ENCODE results near the gene ABHD13. TPM values are rescaled to one million over a fixed set of nuclear protein-coding genes. Genes with fewer than 3 reads are reported as not detected.

Gene ABHD13
- total RNA-seq, 1 donor from 2014 or later, result 3.8 TPM

DNA sequence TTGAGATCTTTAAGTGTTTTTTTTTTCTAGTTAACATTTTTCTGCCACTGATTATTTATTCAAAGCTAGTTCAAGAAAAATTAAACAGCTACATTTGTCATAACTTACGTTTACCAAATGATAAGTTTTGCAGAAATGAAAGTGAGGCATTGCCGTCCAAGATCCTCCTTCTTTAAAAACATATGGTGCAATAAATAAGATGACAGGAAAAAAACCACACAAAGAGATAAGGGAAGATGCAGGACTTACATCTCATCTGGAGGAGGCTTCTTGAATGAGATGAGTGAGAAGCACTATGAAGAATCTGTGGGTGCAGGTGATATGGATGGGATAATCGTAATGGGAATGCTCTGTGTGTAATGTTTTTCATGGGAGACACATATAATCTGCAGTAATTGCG, 63.7 kb downstream of the ABHD13 start:
- ATAC-seq, result no peak

GRCh38 chr13:108283110-108283509, 64.9 kb downstream of the ABHD13 start:
- ATAC-seq, result no peak

More for the DNA sequence above, 63.7 kb downstream of the ABHD13 start:
- DNase-seq (ENCODE audit: low spot score), result no peak

More at GRCh38 chr13:108283110-108283509, 64.9 kb downstream of the ABHD13 start:
- DNase-seq (ENCODE audit: low spot score), result no peak

Other genes with a start within 250 kb of the ABHD13 start
- gene LIG4, start 2.9 kb upstream of the ABHD13 start, total RNA-seq, result 7.1 TPM
- gene TNFSF13B, start 51.3 kb downstream of the ABHD13 start, total RNA-seq, result 3.2 TPM